ENCODE data around the gene MCU. TPM values are rescaled to one million over a fixed set of nuclear protein-coding genes. Genes with fewer than 3 reads are reported as not detected.
A peak's percentile ranks its signal among the peaks of the same experiment; 100 is the strongest.

Gene MCU
- total RNA-seq, 1 donor from 2014 or later: 44.7 TPM

GRCh38 chr10:72840319-72840718, 148.4 kb downstream of the MCU start:
- Histone ChIP-seq H3K4me3 (no peak overlapping the region), H3K4me1 (peaks cover 15% of the 10 kb centered on the region), H3K9me3 (no peaks in the 10 kb centered on the region), H3K27me3 (no peaks in the 10 kb centered on the region), H3K27ac (no peak overlapping the region), H3K36me3 (no peaks in the 10 kb centered on the region)
- no peak for TF ChIP-seq POLR2A (IDR thresholded peaks at IDR 0.05)
- TF ChIP-seq POLR2AphosphoS5 (IDR thresholded peaks at IDR 0.05; ENCODE audit: insufficient read depth in 1 of 2, low read depth in 1 of 2): no peak
- no peak for TF ChIP-seq CTCF (IDR thresholded peaks at IDR 0.05)
- intact Hi-C loops (cut with DNase I): no loop called here
- DNase-seq (ENCODE audit: extremely low spot score in 2 of 2): no peak

DNA sequence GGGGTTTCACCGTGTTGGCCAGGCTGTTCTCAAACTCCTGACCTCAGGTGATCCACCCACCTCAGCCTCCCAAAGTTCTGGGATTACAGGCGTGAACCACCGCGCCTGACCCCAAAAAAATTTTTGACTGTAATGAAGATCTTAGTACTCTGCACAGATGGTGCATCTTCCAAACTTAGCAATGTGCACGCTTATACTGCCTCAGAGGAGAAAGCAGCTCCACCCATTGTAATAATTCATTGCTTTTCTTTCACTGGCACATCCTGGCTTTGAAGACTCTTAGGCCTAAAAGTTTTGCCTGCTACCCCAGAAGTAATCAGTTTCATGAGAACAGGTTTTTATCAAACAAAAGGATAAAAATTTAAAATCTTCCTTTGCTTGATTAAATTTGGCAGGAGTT, 149.5 kb downstream of the MCU start:
- Histone ChIP-seq H3K4me1 (peaks cover 15% of the 10 kb centered on the region), H3K9me3 (no peaks in the 10 kb centered on the region), H3K27ac (no peak overlapping the region), H3K4me3 (no peak overlapping the region), H3K36me3 (no peaks in the 10 kb centered on the region), H3K27me3 (no peaks in the 10 kb centered on the region)
- TF ChIP-seq CTCF (IDR thresholded peaks at IDR 0.05) (no peak), POLR2A (IDR thresholded peaks at IDR 0.05) (no peak), POLR2AphosphoS5 (IDR thresholded peaks at IDR 0.05; ENCODE audit: insufficient read depth in 1 of 2, low read depth in 1 of 2) (no peak)
- DNase-seq (ENCODE audit: extremely low spot score in 2 of 2): no peak
- intact Hi-C loops (cut with DNase I): no loop called here

DNA sequence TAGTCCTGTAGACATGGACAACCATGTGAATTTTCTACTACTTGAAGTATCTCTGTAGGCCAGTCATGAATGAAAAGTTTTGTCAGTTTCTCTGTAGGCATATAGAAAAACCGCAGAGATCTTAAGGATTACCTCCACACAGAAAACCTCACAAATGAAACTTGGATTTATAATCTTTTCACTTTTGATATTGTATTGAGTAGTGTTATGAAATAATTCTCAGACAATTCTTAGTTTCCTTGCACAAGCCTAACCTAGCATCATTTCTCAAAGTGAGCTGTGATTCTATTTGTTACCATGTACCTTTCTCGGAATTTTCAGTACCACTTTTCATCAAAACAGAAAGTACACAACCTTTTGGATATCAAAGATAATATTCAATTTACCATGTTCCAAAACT, 150.2 kb downstream of the MCU start:
- H3K27me3 ChIP-seq: no peaks in the 10 kb centered on the region
- H3K4me3 ChIP-seq: no peak overlapping the region
- TF ChIP-seq POLR2A (IDR thresholded peaks at IDR 0.05): no peak
- no peak for TF ChIP-seq POLR2AphosphoS5 (IDR thresholded peaks at IDR 0.05; ENCODE audit: insufficient read depth in 1 of 2, low read depth in 1 of 2)
- TF ChIP-seq CTCF (IDR thresholded peaks at IDR 0.05): no peak
- no peaks in the 10 kb centered on the region for H3K9me3 ChIP-seq
- H3K4me1 ChIP-seq: peaks cover 15% of the 10 kb centered on the region
- intact Hi-C loops (cut with DNase I): no loop called here
- DNase-seq (ENCODE audit: extremely low spot score in 2 of 2): no peak
- no peak overlapping the region for H3K27ac ChIP-seq
- H3K36me3 ChIP-seq: no peaks in the 10 kb centered on the region

GRCh38 chr10:72846238-72846637, 154.3 kb downstream of the MCU start:
- no peak for DNase-seq (ENCODE audit: extremely low spot score in 2 of 2)
- H3K27me3 ChIP-seq: no peaks in the 10 kb centered on the region
- no peaks in the 10 kb centered on the region for H3K36me3 ChIP-seq
- H3K9me3 ChIP-seq: no peaks in the 10 kb centered on the region
- intact Hi-C loops (cut with DNase I): no loop called here
- H3K4me3 ChIP-seq: no peak overlapping the region
- TF ChIP-seq POLR2AphosphoS5 (IDR thresholded peaks at IDR 0.05; ENCODE audit: insufficient read depth in 1 of 2, low read depth in 1 of 2): peak in 1 of 2 donors; percentile 70
- TF ChIP-seq CTCF (IDR thresholded peaks at IDR 0.05): no peak
- TF ChIP-seq POLR2A (IDR thresholded peaks at IDR 0.05): no peak
- H3K4me1 ChIP-seq: peaks cover 4% of the 10 kb centered on the region
- no peak overlapping the region for H3K27ac ChIP-seq

GRCh38 chr10:72847681-72848080, 155.7 kb downstream of the MCU start:
- Histone ChIP-seq H3K4me3 (no peak overlapping the region), H3K27ac (no peak overlapping the region), H3K9me3 (no peaks in the 10 kb centered on the region), H3K36me3 (no peaks in the 10 kb centered on the region), H3K27me3 (no peaks in the 10 kb centered on the region), H3K4me1 (no peaks in the 10 kb centered on the region)
- TF ChIP-seq POLR2AphosphoS5 (IDR thresholded peaks at IDR 0.05; ENCODE audit: insufficient read depth in 1 of 2, low read depth in 1 of 2) (no peak), POLR2A (IDR thresholded peaks at IDR 0.05) (no peak), CTCF (IDR thresholded peaks at IDR 0.05) (no peak)
- intact Hi-C loops (cut with DNase I): no loop called here
- no peak for DNase-seq (ENCODE audit: extremely low spot score in 2 of 2)
